Measurements from ENCODE around the gene GNG12. TPM values are rescaled to one million over a fixed set of nuclear protein-coding genes. Genes with fewer than 3 reads are reported as not detected.
A peak's percentile ranks its signal among the peaks of the same experiment; 100 is the strongest.

GNG12 gene
- total and polyA plus RNA-seq, 8 donors: 21.7 to 189 (median 59.6) TPM

DNA sequence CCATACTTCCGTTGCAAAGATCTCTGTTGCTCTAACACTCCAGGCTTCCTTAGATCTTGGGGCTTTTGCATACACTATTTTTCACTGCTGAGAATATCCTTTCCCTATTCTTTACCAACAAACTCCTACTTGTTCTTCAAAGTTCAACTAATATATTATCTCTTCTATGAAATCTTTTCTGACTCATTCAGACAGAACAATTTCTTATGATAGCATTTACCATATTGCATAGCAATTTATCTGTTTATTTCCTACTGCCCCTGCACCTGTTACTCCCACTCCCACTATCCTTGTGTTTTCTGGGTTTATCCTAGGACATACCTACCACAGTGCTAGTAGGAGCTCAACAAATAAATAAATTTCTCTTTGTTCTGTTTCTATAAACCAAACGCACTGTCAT lies 137.3 kb downstream of the GNG12 start:
- intact Hi-C loops (cut with DNase I; ENCODE audit: low total_unique reads): no loop called here
- no peak for TF ChIP-seq POLR2A (IDR thresholded peaks at IDR 0.05)
- TF ChIP-seq, protein P1, sequence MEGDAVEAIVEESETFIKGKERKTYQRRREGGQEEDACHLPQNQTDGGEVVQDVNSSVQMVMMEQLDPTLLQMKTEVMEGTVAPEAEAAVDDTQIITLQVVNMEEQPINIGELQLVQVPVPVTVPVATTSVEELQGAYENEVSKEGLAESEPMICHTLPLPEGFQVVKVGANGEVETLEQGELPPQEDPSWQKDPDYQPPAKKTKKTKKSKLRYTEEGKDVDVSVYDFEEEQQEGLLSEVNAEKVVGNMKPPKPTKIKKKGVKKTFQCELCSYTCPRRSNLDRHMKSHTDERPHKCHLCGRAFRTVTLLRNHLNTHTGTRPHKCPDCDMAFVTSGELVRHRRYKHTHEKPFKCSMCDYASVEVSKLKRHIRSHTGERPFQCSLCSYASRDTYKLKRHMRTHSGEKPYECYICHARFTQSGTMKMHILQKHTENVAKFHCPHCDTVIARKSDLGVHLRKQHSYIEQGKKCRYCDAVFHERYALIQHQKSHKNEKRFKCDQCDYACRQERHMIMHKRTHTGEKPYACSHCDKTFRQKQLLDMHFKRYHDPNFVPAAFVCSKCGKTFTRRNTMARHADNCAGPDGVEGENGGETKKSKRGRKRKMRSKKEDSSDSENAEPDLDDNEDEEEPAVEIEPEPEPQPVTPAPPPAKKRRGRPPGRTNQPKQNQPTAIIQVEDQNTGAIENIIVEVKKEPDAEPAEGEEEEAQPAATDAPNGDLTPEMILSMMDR (IDR thresholded peaks at IDR 0.05): no peak
- TF ChIP-seq POLR2AphosphoS5 (IDR thresholded peaks at IDR 0.05): no peak
- TF ChIP-seq EP300 (IDR thresholded peaks at IDR 0.05): no peak
- H3K27me3 ChIP-seq: no peaks in the 10 kb centered on the region
- H3K36me3 ChIP-seq: peaks cover 0 to 4% (median 0%) of the 10 kb centered on the region in 4 donors
- H3K4me1 ChIP-seq: peaks cover 0 to 7% (median 0%) of the 10 kb centered on the region in 4 donors
- no peak overlapping the region for H3K4me3 ChIP-seq
- H3K9me3 ChIP-seq: no peaks in the 10 kb centered on the region
- no peak overlapping the region for H3K27ac ChIP-seq
- no peak for DNase-seq
- WGBS, 5 donors: 85 to 95% (median 92%) methylated on average over 2 of the region's 2 CpGs

DNA sequence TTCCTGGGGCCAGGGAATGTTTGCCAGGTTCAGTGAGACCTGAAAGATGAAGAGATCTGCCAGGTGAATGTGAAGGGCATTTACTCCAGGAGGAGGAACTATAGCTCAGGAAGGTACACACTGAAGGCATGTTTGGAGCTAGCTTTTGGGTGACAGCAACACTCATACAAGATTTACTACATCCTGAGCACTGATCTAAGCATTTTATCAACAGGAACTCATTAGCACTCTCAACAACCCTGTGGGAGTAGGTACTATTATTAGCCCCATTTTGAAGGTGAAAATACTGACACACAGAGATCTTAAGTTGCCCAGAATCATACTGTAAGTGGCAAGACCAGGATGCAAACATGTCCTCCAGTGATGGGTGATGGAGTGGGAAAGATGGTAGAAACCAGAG lies 141.6 kb downstream of the GNG12 start:
- H3K4me1 ChIP-seq: peaks cover 7 to 31% (median 21%) of the 10 kb centered on the region in 4 donors
- H3K27ac ChIP-seq: no peak overlapping the region
- peaks cover 3 to 19% (median 16%) of the 10 kb centered on the region in 4 donors for H3K36me3 ChIP-seq
- TF ChIP-seq POLR2AphosphoS5 (IDR thresholded peaks at IDR 0.05) (no peak), EP300 (IDR thresholded peaks at IDR 0.05) (no peak), POLR2A (IDR thresholded peaks at IDR 0.05) (no peak)
- TF ChIP-seq, protein P1 (IDR thresholded peaks at IDR 0.05): no peak
- no peaks in the 10 kb centered on the region for H3K9me3 ChIP-seq
- intact Hi-C loops (cut with DNase I; ENCODE audit: low total_unique reads): no loop called here
- no peak overlapping the region for H3K4me3 ChIP-seq
- DNase-seq: no peak
- no peaks in the 10 kb centered on the region for H3K27me3 ChIP-seq

DNA sequence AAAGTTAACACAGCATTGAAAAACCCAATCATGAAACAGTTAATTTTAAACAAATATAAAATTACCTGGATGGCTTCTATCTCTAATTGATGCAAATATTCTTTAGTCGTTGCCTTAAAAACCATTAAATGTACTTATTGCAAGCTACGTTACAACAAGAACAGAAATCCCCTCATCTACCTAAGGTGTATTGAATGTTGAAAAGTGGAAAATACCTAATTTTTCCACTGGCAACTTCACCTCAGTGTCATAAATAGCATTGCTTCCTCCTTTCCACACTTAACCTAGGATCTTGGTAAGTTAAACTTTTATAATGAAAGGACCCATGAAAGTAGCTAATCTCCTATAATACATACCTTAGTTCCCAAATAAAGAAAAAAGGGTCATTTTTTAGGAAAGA lies 142.9 kb downstream of the GNG12 start:
- Histone ChIP-seq H3K27ac (no peak overlapping the region), H3K4me1 (peaks cover 7 to 34% (median 23%) of the 10 kb centered on the region in 4 donors), H3K27me3 (no peaks in the 10 kb centered on the region), H3K4me3 (no peak overlapping the region), H3K9me3 (no peaks in the 10 kb centered on the region), H3K36me3 (peaks cover 3 to 19% (median 16%) of the 10 kb centered on the region in 4 donors)
- intact Hi-C loops (cut with DNase I; ENCODE audit: low total_unique reads): no loop called here
- no peak for DNase-seq
- 46 to 75% (median 63%) methylated on average over 2 of the region's 2 CpGs for WGBS, 5 donors
- TF ChIP-seq POLR2A (IDR thresholded peaks at IDR 0.05) (no peak), EP300 (IDR thresholded peaks at IDR 0.05) (no peak), POLR2AphosphoS5 (IDR thresholded peaks at IDR 0.05) (no peak)
- TF ChIP-seq, protein P1 (IDR thresholded peaks at IDR 0.05): no peak

DNA sequence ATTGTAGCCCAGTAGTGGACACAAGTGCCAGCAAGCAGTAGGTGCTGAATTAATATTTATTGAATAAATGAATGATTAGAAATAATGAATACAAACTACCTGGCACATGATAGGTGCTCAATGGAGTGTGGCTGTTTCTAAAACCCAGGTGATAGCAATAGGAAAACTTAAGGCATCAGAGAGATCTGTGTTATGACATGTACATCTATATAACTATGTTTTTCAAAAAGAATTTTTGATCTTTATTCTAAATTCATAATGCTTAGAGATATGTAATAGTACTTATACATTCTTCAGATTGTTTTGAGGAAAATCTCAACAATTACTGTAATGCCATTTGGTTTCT lies 143.3 kb downstream of the GNG12 start:
- Histone ChIP-seq H3K36me3 (peaks cover 3 to 19% (median 16%) of the 10 kb centered on the region in 4 donors), H3K4me1 (peaks cover 7 to 34% (median 23%) of the 10 kb centered on the region in 4 donors), H3K27ac (peak overlapping the region in 1 of 5 donors; percentile 28), H3K9me3 (no peaks in the 10 kb centered on the region), H3K27me3 (no peaks in the 10 kb centered on the region), H3K4me3 (no peak overlapping the region)
- DNase-seq: no peak
- TF ChIP-seq EP300 (IDR thresholded peaks at IDR 0.05): no peak
- no peak for TF ChIP-seq POLR2A (IDR thresholded peaks at IDR 0.05)
- TF ChIP-seq, protein P1 (IDR thresholded peaks at IDR 0.05): no peak
- no peak for TF ChIP-seq POLR2AphosphoS5 (IDR thresholded peaks at IDR 0.05)
- intact Hi-C loops (cut with DNase I; ENCODE audit: low total_unique reads): no loop called here

All from stomach (tissue), 9 donors.